Omental fat pad (tissue), 4 donors: ENCODE measurements around the gene PROSER2. TPM values are rescaled to one million over a fixed set of nuclear protein-coding genes. Genes with fewer than 3 reads are reported as not detected.

ENCODE experiments used
- ATAC-seq: fragments of 150-250 bp; one replicate; pipeline ENCODE4 v1.9.1; 2016; ENCODE audit warnings: mild to moderate bottlenecking, moderate library complexity; ENCODE audit not compliant: low FRiP score
- DNase-seq: peaks from one replicate; pipeline ENCODE4 v3.0.0-alpha.2; 2019; ENCODE audit warnings: low spot score
- CTCF ChIP-seq, 3 donors: fragments of 450-650 bp; IDR thresholded peaks; one replicate each; pipeline ENCODE4 v1.5.1; 2016 to 2017; ENCODE audit warnings: antibody characterized with exemption in 3 of 3, mild to moderate bottlenecking in 3 of 3, moderate library complexity in 2 of 3
- total RNA-seq, 4 donors: library from RNA; depleted of rRNA; stranded (reverse); fragments of >200 nt; gene quantifications; one replicate each; pipeline ENCODE4 v1.1.0, GENCODE V29; 2016

The PROSER2 gene
- total RNA-seq, 4 donors from 2014 or later = 1.1 to 8.2 (median 6.3) TPM

- ATAC-seq = peak; percentile 42
- TF ChIP-seq CTCF (IDR thresholded peaks at IDR 0.05) = no peak
Measured at GRCh38 chr10:11898372-11899066, 75.4 kb downstream of the PROSER2 start.

DNA sequence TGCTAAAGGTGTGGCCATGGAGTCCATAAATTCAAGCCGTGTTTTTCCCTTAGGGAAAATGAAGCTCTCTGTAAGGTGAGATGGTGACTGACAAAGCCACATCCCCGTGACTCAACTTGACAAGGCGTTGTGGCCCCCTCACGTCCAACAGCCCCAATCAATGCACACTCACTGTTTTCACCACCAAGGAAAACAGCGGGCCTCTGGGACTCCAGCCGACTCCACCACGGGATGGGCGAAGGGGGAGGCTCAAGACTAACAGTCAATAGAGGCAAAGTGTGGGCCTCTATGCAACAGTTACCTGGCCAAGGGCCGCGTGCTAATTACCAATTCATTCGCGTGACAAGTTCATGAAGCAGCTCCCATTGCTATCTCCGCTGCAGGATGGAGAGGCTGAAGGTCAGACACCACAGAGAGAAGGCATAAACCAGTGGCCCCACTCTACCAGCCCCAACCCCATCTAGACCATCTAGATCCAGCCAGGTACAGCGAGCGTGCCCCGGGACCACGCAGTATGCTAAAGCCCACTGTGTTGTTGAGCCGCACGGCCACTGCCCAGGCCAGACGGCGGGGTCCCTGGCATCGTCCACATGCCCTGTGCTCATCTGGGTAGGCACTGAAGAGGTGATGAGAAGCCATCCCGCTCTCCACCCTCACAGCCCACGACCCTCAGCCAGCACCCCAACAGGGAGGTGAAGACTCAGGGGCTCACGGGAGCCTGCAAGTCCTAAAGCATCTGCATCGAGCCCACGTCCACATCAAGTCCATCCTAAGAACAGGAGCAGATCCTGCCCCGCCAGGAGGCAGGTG is 76.1 kb downstream of the PROSER2 start:
- no peak for TF ChIP-seq CTCF (IDR thresholded peaks at IDR 0.05)
- DNase-seq = no peak

More at GRCh38 chr10:11898372-11899066, 75.4 kb downstream of the PROSER2 start:
- no peak for DNase-seq

DNA sequence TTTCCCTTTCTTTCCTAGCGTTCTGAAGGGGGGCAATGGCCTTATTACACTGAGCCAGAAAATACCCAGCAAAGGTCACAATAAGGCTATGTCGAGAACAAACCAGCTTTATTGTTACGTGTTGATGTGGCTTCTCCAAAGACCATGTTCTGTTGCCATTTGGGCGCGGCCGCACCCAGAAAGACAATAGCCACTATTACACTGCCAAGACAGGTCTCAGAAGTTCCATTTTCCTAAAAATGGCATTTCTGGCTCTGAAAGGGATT is 77.8 kb downstream of the PROSER2 start:
- ATAC-seq (no peak), DNase-seq (no peak)
- no peak for TF ChIP-seq CTCF (IDR thresholded peaks at IDR 0.05)

More for the DNA sequence above, 76.1 kb downstream of the PROSER2 start:
- ATAC-seq = no peak

DNA sequence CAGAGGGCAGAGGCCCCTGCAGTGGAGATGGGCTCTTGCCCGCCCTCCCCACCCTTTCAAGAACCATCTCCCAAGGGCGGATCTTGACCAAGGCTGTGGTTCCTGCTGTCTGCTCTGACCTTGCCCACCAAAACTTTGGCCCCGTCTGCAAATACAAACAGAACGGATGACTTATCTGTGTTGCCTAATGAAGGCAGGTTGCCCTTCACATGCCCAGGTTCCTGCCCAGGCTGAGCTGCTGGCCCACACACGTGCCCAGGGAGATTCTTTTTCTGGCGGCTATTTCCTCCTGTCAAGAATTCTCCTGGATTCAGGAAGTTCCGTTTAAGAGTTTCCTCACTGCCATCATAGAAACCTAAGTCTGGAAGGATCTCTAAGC is 78.3 kb downstream of the PROSER2 start:
- no peak for TF ChIP-seq CTCF (IDR thresholded peaks at IDR 0.05)
- ATAC-seq (no peak), DNase-seq (no peak)

DNA sequence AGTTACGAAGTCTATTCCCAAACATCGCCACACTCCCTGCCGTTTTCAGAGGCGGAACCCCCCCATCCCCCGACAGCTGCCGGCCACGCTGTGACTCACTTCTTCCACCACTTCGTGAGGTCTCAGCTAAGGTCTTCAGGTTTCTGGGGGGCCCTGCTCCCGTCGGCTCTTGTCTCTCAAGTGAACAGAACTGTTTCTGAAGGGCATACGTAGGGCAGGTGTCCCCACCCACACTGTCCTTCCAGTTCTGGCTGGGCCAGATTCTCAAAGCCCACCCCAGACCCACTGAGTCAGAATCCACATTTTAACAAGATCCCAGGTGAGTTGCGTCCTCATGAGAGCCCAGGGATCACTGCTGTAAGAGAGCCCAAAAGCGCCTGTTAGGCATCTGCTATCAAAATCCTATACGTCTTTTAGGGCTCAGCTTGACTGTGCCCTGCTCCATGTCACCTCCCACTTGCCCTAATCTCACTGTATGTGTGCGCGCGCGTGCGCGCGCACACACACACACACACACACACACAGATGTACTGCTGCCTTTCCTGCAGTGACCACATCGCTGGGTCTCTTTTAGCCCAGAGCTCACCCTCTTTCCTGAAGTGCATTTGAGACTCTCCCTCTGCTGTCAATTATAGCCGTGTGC is 78.8 kb downstream of the PROSER2 start:
- TF ChIP-seq CTCF (IDR thresholded peaks at IDR 0.05) = no peak
- no peak for DNase-seq
- no peak for ATAC-seq

- ATAC-seq = no peak
- DNase-seq = no peak
- no peak for TF ChIP-seq CTCF (IDR thresholded peaks at IDR 0.05)
Measured at GRCh38 chr10:11902646-11903045, 79.5 kb downstream of the PROSER2 start.
